ELR (cell line): ENCODE data around the gene ZNF681.
"Not testable (repeated sequence)": the region's sequence is repeated elsewhere in the genome, so short reads cannot be mapped to it uniquely, and the experiment has no call there.

ENCODE experiments used
- DNase-seq: peaks from one replicate; pipeline ENCODE4 v3.0.0-alpha.2; 2015; ENCODE audit warnings: low read depth

ZNF681 gene

DNA sequence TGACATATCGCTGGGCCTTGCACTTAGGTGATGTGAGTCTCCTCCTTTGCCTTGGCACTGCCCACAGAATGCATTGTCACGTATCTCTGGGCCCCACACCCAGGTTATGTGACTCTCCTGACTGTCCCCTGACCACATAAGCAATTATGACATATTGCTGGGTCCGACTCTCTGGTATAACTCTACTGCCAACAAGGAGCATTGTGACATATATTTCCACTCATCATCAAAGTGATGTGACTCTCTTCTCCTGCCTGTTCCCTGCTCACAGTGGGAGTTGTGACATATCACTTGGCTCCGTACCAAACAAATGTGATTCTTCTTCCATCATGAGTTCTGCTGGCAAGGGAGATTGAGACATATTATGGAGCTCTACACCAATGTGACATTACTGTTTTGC, 15.4 kb upstream of the ZNF681 start:
- no peak for DNase-seq

DNA sequence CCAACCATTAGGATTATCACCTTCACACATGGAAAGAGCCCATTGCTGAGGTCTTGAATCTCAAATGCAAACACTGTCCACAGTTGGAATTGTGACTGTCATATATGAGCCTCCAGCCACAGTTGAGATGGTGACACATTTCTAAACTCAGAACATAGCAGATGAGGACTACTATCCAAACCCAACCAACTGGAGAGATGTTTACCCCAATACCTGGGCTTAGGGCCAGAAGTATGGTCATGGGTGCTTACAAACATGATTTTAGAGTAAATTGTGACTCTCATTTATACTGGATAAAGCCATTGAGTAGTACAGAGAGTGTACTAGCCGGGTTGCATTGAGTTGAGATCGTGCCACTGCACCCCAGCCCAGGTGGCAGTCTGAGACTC, 14.0 kb upstream of the ZNF681 start:
- DNase-seq = no peak

DNA sequence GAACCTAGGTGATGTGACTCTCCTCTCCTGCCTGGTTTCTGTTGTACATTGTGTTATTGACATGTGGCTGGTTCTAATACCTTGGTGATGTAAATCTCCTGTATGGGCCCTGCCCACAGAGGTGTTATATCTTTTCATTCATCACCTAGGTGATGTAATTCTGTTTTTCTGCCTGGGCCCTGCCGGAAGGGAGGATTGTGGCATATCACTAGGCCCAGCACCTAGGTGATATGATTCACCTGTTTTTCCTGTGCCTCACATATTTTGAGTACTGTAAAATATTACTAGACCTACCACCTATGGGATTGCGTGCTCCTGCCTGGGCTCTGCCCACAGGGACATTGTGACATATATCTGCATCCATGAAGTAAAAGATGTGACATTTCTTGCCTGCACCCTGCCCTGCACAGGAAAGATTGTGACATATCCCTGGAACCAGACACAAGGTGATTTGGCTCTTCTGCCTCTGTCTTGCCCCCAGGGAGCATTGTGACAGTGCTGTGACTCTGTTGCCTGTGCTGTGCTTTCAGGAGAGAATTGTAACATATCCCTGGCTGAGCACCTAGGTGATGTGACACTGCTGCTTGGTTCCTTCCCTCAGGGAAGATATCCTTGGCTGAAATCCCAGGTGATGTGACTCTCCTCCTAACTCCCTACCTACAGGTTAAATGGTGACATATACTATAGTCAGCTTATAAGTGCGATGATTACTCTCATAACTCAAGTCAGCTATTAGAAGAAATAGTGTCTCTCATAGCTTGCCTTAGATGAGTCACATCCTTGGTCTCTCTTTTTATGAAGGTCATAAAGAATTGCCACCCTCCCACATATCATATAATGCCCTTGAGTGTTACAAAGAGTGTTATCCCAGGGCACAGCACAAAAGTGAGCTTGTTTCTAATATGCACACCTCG, 13.3 kb upstream of the ZNF681 start:
- DNase-seq = peak; percentile 26

DNA sequence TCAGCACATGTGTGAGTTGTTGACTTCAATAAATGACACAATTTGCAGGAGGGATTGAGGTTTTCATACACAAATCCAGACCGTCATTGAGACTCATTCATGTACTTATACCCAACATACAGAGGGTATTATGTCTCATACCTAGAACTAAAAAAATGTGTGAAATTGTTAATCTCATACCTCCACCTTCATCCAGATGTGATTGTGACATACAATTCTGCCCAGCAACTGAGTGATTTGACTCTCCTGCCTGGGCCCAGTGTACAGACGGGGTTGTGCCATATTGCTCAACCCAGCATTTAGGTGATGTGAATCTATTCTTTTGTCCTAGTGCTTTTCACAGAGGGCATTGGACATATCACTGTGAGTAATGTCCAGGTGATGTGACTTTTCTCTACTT, 12.6 kb upstream of the ZNF681 start:
- DNase-seq = no peak

DNA sequence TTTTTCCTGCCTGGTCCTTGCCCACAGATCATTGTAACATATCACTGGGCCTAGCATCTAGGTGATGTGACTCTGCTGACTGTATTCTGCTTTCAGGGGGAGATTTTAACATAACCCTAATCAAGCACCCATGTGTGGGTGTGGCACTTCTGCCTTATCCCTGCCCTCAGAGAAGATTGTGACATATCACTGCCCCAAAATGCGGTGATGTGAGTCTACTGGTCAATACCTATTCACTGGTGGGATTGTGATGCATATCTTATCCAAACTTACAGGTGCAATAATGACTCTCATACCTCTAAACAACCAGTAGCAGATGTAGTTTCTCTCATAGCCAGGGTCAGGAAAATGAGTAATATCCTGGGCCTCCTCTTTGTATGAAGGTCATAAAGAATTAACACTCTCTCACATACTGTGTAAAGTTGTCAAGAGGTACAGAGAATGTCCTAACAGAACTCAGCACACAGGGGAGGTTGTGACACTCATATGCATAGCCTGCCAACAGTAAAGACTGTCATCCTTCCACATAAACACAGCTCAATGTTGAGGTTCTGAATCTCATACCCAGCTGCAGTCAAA, 12.1 kb upstream of the ZNF681 start:
- DNase-seq = no peak

DNA sequence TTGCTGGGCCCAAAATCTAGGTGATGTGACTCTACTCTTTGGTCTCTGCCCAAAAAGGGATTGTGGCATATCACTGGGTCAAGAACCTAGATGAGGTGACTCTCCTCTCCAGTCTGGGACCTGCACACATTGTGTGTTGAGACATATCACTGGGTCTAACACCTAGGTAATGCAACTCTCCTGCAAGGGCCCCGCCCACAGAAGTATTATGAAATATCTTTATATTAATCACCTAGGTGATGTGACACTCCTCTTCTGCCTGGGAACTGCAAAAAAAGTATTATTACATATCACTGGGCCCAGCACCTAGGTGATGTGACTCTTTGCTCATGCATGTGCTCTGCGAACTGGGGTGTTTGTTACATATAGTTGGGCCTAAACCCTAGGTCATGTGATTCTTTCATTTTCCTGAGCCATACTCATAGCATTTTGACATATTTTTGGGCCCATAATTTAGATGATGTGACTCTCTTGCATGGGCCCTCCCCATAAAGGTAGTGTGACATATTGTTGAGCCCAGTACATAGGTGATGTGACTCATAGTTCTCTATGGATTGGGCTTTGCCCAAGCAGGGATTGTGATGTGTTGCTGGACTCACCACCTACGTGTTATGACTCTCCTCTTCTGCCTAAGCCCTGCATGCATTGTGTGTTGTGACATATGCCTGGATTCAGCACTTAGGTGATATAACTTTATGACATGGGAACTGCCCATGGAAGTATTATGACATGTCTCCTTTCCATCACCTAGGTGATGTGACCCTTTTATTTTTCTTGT, 11.2 kb upstream of the ZNF681 start:
- no peak for DNase-seq

DNA sequence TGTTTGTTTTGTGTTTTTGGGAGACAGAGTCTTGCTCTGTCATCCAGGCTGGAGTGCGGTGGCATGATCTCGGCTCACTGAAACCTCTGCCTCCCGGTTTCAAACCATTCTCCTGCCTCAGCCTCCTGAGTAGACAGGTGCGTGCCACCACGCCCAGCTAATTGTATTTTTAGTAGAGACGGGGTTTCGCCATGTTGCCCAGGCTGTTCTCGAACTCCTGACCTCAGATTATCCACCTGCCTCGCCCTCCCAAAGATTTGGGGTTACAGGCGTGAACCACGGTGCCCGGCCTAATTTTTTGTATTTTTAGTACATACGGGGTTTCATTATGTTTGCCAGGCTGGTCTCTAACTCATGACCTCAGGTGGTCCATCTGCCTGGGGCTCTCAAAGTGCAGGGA, 8.3 kb upstream of the ZNF681 start:
- no peak for DNase-seq

DNA sequence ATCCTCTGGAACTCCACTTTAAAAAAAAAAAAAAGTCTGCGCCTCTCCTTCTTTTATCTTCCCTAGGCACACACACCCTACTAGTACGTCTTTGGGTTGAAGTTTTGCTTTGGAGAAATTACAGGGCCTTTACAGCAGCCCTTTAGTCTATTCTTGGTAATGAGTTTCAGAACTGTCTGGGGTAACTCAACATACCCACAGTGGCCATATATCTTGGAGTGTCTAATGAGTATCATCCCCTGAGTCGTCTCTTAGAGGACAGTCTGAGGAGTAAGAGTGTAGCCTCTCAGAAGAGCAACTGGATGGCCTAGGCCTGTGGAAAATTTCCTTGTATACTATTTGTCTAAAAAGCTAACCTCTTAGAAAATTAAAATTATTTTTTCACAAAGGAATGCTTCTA, 6.1 kb upstream of the ZNF681 start:
- DNase-seq = no peak

DNA sequence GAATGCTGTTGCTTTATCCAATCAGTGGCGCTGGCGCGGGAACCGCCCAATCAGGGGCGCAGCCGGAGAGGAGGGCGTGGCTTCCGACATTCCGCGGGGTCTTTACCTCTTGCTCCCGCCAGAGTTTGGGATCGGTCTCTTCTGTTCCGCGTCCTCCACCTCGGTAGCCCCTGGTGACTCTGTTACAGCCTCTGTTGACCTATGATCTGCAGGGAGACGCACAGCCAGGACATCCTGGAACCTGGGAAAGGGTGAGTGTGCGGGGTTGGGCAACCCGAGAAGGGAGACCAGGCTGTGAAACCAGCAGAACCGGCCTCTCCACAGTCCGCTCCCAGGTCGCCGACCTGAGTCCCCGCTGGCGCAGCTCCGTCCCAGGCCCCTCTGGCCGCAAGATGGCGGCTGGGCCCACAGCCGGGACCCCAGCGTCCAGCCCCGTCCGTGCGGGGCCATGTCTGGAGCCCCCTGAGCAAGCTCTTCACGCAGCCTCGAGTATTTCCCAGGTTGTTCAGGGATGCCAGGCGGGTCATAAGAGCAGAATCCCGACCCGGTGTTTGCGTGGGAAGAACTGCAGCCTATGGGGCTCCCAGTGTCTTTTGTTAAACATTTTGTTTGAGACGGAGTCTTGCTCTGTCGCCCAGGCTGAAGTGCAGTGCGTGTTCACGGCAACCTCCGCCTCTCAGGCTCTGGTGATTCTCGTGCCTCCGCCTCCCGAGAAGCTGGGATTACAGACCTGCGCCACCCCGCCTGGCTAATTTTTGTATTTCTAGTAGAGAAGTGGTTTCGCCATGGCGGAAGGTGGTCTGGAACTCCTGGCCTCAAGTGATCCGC, 4.4 kb upstream of the ZNF681 start:
- peak; percentile 68 for DNase-seq

DNA sequence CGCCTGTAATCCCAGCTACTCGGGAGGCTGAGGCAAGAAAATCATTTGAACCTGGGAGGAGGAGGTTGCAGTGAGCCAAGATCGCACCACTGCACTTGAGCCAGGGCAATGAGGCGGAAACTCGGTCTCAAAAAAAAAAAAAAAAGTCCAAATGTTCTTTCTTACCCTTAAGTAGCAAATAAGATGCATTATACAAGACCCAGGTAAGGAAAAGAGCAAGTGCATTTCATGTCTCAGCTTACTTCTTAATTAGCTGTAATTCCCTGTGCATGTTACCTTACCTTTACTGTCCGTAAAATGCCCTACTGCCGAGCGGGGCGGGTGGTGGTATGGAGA, 3.8 kb upstream of the ZNF681 start:
- DNase-seq = no peak

DNA sequence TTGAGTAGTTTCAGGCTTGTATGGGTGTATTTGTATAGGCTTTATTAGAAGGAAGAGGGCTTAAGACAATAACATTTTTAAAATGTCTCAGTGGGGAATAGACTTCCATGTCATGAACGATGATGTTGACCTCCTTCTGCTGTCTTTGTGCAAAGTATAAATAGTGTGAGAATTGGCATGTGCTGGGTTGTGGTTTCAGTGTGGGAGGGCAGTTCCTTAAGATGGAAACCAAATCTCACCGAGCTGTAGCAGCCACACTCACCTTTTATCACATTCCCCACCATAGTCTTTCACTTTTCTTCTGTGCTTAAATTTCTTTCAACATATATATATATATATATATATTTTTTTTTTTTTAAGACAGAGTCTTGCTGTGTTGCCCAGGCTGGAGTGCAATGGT, 1.6 kb upstream of the ZNF681 start:
- DNase-seq = not testable (repeated sequence)

DNA sequence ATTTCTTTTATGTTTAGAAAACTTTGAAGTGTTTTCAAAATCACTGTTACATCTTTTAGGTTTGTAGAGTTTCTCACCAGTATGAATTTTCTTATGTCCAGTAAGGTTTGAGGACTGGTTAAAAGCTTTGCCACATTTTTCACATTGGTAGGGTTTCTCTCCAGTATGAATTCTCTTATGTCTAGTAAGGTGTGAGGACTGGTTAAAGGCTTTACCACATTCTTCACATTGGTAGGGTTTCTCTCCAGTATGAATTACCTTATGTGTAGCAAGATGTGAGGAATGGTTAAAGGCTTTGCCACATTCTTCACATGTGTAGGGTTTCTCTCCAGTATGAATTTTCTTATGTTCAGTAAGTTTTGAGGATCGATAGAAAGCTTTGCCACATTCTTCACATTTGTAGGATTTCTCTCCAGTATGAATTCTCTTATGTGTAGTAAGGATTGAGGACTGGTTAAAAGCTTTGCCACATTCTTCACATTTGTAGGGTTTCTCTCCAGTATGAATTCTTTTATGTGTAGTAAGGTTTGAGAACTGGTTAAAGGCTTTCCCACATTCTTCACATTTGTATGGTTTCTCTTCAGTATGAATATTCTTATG, 15.0 kb downstream of the ZNF681 start:
- not testable (repeated sequence) for DNase-seq

DNA sequence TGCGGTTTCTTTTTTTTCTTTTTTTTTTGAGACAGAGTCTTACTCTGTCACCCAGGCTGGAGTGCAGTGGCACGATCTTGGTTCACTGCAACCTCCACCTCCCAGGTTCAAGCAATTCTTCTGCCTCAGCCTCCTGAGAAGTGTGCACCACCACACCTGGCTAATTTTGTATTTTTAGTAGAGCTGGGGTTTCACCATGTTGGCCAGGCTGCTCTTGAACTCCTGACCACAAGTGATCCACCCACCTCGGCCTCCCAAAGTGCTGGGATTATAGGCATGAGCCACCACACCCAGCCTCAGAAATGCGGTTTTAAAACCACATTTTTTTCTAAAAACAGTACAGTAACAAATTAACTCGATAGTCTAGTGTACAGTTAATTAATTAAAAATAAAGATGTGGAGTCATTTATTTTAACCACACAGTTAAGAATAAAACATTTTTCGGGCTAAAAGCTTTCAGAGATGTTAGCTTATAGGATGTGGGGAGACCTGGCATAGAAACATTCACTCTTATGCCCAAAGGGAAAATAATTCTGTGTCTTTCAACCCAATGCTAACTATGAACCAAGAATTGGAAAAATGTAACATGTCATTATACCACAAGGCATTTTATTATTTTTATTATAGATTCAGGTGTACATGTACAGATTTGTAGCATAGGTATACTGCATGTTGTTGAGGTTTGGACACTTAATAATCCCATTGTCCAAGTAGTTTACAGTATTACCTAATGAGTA, 27.8 kb downstream of the ZNF681 start:
- DNase-seq = not testable (repeated sequence)

DNA sequence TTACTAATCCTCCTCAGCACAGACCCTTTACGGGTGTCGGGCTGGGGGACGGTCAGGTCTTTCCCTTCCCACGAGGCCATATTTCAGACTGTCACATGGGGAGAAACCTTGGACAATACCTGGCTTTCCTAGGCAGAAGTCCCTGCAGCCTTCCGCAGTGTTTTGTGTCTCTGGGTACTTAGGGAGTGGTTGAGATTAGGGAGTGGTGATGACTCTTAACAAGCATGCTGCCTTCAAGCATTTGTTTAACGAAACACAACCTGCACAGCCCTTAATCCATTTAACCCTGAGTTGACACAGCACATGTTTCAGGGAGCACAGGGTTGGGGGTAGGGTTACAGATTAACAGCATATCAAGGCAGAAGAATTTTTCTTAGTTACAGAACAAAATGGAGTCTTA, 34.5 kb downstream of the ZNF681 start:
- not testable (repeated sequence) for DNase-seq

DNA sequence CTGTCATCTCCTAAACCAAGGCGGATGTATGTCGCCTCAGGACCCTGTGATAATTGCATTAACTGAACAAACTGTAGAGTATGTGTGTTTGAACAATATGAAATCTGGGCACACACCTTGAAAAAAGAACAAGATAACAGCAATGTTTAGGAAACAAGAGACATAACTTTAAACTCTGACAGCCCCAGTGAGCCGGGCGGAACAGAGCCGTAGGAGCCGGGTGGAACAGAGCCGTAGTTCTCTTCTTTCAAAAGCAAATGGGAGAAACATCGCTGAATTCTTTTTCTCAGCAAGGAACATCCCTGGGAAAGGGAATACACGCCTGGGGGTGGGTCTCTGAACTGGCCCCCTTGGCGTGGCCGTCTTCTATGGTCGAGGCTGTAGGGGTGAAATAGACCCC, 39.9 kb downstream of the ZNF681 start:
- no peak for DNase-seq

DNA sequence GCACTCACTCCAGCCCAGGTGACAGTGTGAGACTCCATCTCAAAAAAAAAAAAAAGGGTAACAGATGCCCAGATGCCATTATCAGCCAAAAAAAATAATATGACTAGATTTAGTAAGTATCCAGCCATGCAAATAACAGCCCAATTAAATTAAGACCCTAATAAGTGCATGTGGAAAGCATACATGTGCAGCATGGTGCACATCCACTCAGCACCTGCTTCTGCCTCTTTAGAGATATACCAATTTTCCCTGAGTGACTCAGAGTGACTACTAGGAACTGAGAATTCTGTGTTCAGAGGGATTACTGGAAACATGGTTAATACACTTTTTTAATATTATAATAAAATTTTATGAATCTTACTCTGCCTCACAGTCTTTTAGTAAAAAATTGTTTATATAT, 41.9 kb downstream of the ZNF681 start:
- DNase-seq = peak; percentile 17

DNA sequence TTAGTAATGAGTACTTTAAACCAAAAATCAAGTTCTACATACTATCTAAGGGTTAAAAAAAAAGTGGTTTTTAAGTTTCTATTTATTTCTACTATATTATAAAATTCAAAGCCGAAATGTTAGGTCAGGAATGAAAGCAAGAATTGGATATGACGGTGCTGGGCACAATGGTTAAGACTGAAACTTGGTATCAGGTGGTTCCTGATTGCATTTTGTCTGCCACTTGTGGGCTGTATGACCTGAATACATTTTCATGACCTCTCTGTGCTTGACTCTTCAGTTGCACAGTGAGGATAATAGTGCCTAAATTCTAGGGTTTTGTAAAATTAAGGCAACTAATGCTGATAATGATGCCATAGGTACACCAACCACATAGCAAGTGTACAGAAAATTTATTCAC, 49.3 kb downstream of the ZNF681 start:
- no peak for DNase-seq

DNA sequence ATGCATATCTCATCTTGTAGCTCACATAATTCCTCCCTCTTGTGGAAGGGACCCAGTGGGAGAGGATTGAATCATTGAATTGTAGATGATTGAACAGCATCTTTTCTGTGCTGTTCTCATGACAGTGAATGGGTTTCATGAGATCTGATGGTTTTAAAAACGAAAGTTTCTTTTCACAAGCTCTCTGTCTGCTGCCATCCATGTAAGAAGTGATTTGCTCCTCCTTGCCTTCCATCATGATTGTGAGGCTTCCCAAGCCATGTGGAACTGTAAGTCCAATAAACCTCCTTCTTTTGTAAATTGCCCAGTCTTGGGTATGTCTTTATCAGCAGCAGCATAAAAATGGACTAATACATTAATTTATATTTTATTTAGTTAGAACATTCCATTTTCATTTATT, 52.0 kb downstream of the ZNF681 start:
- DNase-seq = no peak

DNA sequence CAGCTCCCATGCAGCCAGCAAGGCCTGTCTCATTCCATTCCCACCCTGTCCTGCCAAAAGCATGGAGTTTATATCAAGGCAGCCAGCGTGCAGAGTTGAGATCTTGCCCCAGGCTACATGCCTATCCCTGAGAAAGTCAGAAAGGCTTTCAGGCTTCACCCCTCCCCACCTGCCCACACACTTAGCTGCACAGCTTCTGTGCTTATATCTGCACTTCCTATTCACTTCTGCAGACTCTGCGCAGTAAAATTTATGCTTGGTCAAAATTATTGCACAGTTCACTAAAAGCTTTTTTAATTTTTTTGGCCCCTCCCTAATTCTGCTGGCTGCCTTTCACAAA, 59.2 kb downstream of the ZNF681 start:
- DNase-seq = peak; percentile 36

DNA sequence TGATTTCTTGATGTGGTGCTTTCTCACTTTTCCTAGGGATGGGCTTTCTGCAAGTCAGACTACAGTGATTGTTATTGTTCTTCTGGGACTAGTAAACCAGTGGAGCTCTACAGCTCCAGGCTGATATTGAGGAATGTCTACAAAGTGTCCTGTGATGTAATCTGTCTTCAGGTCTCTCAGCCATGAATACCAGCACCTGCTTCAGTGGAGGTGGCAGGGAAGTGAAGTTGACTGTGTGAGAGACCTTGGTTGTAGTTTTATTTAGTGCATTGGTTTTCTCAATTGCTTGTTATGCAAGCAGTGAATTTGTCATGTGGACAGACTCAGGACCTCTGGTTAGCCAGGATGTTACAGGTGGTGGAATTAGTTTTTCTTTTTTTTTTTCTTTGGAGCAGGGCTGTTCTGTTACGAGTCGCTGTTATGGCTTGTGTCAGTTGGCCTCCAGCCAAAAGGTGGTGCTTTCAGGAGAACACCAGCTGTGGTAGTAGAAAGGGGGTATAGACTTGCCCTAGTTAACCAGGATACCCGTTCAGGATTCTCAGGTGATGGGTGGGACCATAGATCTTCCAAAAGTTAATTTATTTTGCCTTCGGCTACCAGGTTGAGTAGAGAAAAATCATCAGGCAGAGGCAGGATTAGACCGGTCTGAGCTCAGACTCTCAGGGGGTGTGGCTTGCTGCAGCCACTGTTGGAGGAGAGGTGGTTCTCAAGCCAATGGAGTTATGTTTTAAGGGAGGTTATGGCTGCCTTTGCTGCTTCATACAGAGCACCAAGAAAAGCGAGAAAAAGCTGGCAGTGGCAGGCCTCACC, 59.8 kb downstream of the ZNF681 start:
- DNase-seq = peak; percentile 38
